ENCODE results near the gene PDE4D. TPM values are rescaled to one million over a fixed set of nuclear protein-coding genes. Genes with fewer than 3 reads are reported as not detected.

The PDE4D gene
- total RNA-seq, 1 experiment from 2014 or later, result 11.6 TPM

DNA sequence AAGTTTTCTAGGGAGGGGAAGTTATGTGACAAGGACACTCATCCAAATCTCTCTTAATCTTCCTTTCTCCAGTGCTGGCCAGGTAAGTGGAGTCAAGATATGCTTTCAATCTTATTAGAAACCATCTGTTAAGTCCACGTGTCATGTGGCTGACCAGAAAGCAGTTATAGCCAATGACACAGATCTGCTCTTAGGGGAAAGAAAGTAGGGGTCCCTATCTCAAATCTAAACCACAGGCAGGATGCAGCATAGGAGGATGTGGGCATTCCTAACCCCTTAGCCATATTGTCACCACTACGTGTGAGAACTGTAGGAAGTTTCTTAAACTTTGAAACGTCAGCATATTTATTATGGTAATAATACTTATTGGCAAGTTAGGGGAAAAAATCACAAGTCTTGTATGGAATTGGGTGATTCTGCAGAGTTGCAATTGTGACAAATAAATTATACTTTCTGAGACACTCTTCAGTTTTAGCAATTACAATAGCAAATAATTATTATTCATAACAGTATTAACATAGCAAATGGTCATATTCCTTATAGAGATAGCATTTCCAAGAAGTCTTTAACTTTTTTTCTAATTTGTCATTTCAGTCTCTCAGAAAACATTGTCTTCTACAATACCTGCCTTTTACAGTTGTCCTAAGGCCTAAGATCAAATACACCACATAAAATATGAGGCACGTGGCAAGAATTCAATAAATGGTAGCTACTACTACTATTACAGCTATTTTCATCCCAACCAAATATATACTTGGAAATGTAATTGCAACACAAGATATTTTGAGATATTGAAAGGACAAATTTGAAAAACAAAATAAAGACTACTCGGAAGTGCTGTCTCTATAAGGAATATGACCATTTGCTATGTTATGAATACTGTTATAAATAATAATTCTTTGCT lies 236.9 kb downstream of the PDE4D start:
- no TSS peak for BruUV-seq (replicated peaks)
- no peaks in the 10 kb centered on the region for H3K36me3 Mint-ChIP-seq (ENCODE audit: insufficient read depth, unreplicated experiment)
- H3K4me1 Mint-ChIP-seq (ENCODE audit: low read depth, unreplicated experiment), result peaks cover 18% of the 10 kb centered on the region
- DNase-seq, result no peak
- H3K9me3 Mint-ChIP-seq (ENCODE audit: low read depth, unreplicated experiment), result no peaks in the 10 kb centered on the region
- CTCF ChIA-PET, result no interaction called here
- intact Hi-C loops (cut with micrococcal nuclease; ENCODE audit: unreplicated experiment), result no loop called here
- no peak overlapping the region for H3K4me3 Mint-ChIP-seq (ENCODE audit: low read depth, unreplicated experiment)
- TF ChIP-seq, protein P1, sequence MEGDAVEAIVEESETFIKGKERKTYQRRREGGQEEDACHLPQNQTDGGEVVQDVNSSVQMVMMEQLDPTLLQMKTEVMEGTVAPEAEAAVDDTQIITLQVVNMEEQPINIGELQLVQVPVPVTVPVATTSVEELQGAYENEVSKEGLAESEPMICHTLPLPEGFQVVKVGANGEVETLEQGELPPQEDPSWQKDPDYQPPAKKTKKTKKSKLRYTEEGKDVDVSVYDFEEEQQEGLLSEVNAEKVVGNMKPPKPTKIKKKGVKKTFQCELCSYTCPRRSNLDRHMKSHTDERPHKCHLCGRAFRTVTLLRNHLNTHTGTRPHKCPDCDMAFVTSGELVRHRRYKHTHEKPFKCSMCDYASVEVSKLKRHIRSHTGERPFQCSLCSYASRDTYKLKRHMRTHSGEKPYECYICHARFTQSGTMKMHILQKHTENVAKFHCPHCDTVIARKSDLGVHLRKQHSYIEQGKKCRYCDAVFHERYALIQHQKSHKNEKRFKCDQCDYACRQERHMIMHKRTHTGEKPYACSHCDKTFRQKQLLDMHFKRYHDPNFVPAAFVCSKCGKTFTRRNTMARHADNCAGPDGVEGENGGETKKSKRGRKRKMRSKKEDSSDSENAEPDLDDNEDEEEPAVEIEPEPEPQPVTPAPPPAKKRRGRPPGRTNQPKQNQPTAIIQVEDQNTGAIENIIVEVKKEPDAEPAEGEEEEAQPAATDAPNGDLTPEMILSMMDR (IDR thresholded peaks at IDR 0.05; ENCODE audit: unreplicated experiment), result no peak
- no peak overlapping the region for H3K27ac Mint-ChIP-seq (ENCODE audit: unreplicated experiment)
- H3K27me3 Mint-ChIP-seq (ENCODE audit: unreplicated experiment), result no peaks in the 10 kb centered on the region

DNA sequence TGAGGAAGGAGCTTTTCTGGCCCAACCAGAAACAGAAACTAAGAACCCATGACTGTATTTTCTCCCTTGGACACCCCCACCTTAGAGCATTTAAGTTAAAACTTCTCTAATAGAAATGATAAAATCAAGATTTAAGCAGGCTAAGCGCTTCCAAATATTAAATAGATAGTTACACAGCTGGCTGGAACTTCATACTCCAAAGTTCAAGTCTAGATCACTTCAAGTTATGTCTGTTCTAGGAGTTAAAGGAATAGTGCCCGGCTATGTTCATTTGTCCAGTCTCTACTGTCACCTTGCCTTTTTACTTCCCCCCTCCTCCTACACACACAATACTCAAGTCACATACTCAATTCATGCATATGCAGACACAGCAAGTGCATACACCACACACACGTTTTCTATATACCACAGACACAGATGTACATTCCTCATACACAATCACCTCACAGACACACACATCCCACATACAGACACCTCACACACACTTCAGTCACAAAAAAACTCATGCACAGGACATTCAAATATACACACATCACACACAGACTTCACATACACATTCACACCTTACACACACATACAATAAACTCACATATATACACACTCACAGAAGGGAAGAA lies 237.7 kb downstream of the PDE4D start:
- no peak overlapping the region for H3K4me3 Mint-ChIP-seq (ENCODE audit: low read depth, unreplicated experiment)
- H3K27me3 Mint-ChIP-seq (ENCODE audit: unreplicated experiment), result no peaks in the 10 kb centered on the region
- no peak overlapping the region for H3K27ac Mint-ChIP-seq (ENCODE audit: unreplicated experiment)
- no TSS peak for BruUV-seq (replicated peaks)
- TF ChIP-seq, protein P1 (IDR thresholded peaks at IDR 0.05; ENCODE audit: unreplicated experiment), result no peak
- CTCF ChIA-PET, result no interaction called here
- intact Hi-C loops (cut with micrococcal nuclease; ENCODE audit: unreplicated experiment), result no loop called here
- no peaks in the 10 kb centered on the region for H3K9me3 Mint-ChIP-seq (ENCODE audit: low read depth, unreplicated experiment)
- no peaks in the 10 kb centered on the region for H3K36me3 Mint-ChIP-seq (ENCODE audit: insufficient read depth, unreplicated experiment)
- no peak for DNase-seq
- H3K4me1 Mint-ChIP-seq (ENCODE audit: low read depth, unreplicated experiment), result peaks cover 14% of the 10 kb centered on the region

DNA sequence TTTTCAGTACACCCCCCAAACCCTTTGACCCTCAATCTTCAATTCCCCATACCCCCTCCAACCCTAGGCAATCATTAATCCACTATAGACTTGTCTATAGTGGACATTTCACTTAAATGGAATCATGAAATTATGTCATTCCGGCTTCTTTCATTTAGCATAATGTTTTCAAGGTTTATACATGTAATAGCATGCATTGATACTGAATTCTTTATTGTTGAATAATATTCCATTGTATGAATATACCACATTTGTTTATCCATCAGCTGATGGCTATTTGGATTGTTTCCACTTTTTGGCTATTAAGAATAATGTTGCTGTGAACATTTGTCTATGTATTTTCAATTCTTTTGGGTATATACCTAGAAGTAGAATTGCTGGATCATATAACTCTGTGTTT lies 238.8 kb downstream of the PDE4D start:
- H3K36me3 Mint-ChIP-seq (ENCODE audit: insufficient read depth, unreplicated experiment), result no peaks in the 10 kb centered on the region
- CTCF ChIA-PET, result interaction anchor here (0.7 kb wide), 1 partner anchor 794 kb away, joined by 3 read pairs; no protein-coding TSS in a partner anchor
- H3K27ac Mint-ChIP-seq (ENCODE audit: unreplicated experiment), result no peak overlapping the region
- peaks cover 14% of the 10 kb centered on the region for H3K4me1 Mint-ChIP-seq (ENCODE audit: low read depth, unreplicated experiment)
- TF ChIP-seq, protein P1 (IDR thresholded peaks at IDR 0.05; ENCODE audit: unreplicated experiment), result no peak
- intact Hi-C loops (cut with micrococcal nuclease; ENCODE audit: unreplicated experiment), result no loop called here
- no peak for DNase-seq
- H3K9me3 Mint-ChIP-seq (ENCODE audit: low read depth, unreplicated experiment), result no peaks in the 10 kb centered on the region
- no peak overlapping the region for H3K4me3 Mint-ChIP-seq (ENCODE audit: low read depth, unreplicated experiment)
- no TSS peak for BruUV-seq (replicated peaks)
- no peaks in the 10 kb centered on the region for H3K27me3 Mint-ChIP-seq (ENCODE audit: unreplicated experiment)

DNA sequence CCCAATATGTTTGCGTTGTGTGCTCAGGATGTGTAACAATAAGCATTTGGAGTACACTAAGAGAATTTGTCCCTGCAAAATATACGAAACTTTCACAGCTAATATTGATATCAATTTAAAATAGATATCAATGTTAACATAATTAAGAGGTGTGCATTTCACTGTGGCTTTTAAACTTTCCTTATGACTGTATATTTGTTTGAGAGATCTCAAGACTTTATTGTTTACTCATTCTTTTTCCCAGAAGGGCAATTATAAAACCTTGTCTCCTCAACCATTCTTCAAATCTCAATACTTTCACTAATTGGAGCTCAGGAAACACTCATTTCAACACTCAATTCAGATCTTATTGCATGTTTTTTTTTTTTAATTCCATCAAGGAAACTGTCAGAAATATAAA lies 241.1 kb downstream of the PDE4D start:
- TF ChIP-seq, protein P1 (IDR thresholded peaks at IDR 0.05; ENCODE audit: unreplicated experiment), result no peak
- CTCF ChIA-PET, result no interaction called here
- Mint-ChIP-seq H3K27ac (ENCODE audit: unreplicated experiment) (no peak overlapping the region), H3K4me3 (ENCODE audit: low read depth, unreplicated experiment) (no peak overlapping the region), H3K36me3 (ENCODE audit: insufficient read depth, unreplicated experiment) (no peaks in the 10 kb centered on the region), H3K9me3 (ENCODE audit: low read depth, unreplicated experiment) (no peaks in the 10 kb centered on the region), H3K4me1 (ENCODE audit: low read depth, unreplicated experiment) (peaks cover 27% of the 10 kb centered on the region), H3K27me3 (ENCODE audit: unreplicated experiment) (no peaks in the 10 kb centered on the region)
- BruUV-seq (replicated peaks), result no TSS peak
- intact Hi-C loops (cut with micrococcal nuclease; ENCODE audit: unreplicated experiment), result no loop called here
- DNase-seq, result no peak

Measured in Calu3 (cell line).